ENCODE measurements around the gene FAM131A. TPM values are rescaled to one million over a fixed set of nuclear protein-coding genes. Genes with fewer than 3 reads are reported as not detected.

The FAM131A gene
- total and polyA plus RNA-seq, 2 of the 4 experiments (the other 2 are of a cell fraction) = 10.8 to 19.5 TPM

GRCh38 chr3:184306341-184306972, 30.9 kb upstream of the FAM131A start:
- in situ Hi-C loops (cut with MboI; ENCODE audit: low sequenced_read_pairs) (no loop called here), dilution Hi-C loops (cut with HindIII; ENCODE audit: low sequenced_read_pairs, unreplicated experiment) (no loop called here), intact Hi-C loops (cut with micrococcal nuclease) (no loop called here)
- DNase-seq = no peak
- Histone ChIP-seq H3K4ac (ENCODE audit: low read depth, low read length) (no peak overlapping the region), H3K4me2 (ENCODE audit: low read depth, low read length) (no peak overlapping the region), H4K8ac (ENCODE audit: low read depth in 2 of 2, low read length in 2 of 2) (no peak overlapping the region), H2AK9ac (replicated peaks; ENCODE audit: low read depth, low read length, poor library complexity) (no peak overlapping the region), H2AFZ (replicated peaks; ENCODE audit: low read length, poor library complexity) (no peak overlapping the region), H3K27me3 (ENCODE audit: control insufficient read depth, insufficient read depth, low read length) (no peaks in the 10 kb centered on the region), H3K14ac (replicated peaks; ENCODE audit: low read depth, low read length) (no peak overlapping the region), H3K27ac (ENCODE audit: insufficient read depth, low read length) (no peak overlapping the region), H3K9me1 (ENCODE audit: insufficient read depth, low read length) (no peaks in the 10 kb centered on the region; the same call in 1 of the 2 replicates), H2AK5ac (ENCODE audit: low read depth, low read length) (no peak overlapping the region), H3K18ac (ENCODE audit: low read depth, low read length) (no peak overlapping the region), H3K9ac (ENCODE audit: low read depth, low read length) (no peak overlapping the region), H3K9me3 (ENCODE audit: control insufficient read depth, insufficient read depth, low read length) (no peaks in the 10 kb centered on the region), H2BK15ac (ENCODE audit: low read depth, low read length) (no peak overlapping the region), H3K36me3 (ENCODE audit: control insufficient read depth, insufficient read depth, low read length) (peaks cover 73% of the 10 kb centered on the region), H2BK120ac (ENCODE audit: low read depth, low read length) (no peak overlapping the region), H3K4me3 (ENCODE audit: insufficient read depth, low read depth, low read length) (no peak overlapping the region), H4K20me1 (ENCODE audit: insufficient read depth, low read length) (peaks cover 39% of the 10 kb centered on the region), H4K91ac (ENCODE audit: insufficient read depth, low read depth, low read length) (no peak overlapping the region), H4K5ac (ENCODE audit: low read depth, low read length) (no peak overlapping the region), H3K23ac (ENCODE audit: low read depth, low read length) (no peak overlapping the region), H3K79me1 (ENCODE audit: low read depth in 1 of 2, low read length in 2 of 2) (peaks cover 38 to 41% of the 10 kb centered on the region in 2 experiments), H3K56ac (ENCODE audit: extremely low read depth, insufficient read depth, low read length) (no peak overlapping the region), H2BK20ac (ENCODE audit: low read depth, low read length) (no peak overlapping the region), H2BK5ac (ENCODE audit: low read depth, low read length, poor library complexity, severe bottlenecking) (no peak overlapping the region), H3K4me1 (ENCODE audit: control insufficient read depth, insufficient read depth, low read length) (no peaks in the 10 kb centered on the region)
- BruUV-seq (replicated peaks) = no TSS peak
- ChIA-PET CTCF (no interaction called here), POLR2A (ENCODE audit: unreplicated experiment) (no interaction called here)
- WGBS, 2 experiments (ENCODE audit: extremely low coverage in 2 of 2, insufficient read length in 1 of 2) = no CpG with 5 or more reads among the region's 4 CpGs
- TF ChIP-seq RFX5 (IDR thresholded peaks at IDR 0.05; ENCODE audit: low read depth, low read length) = no peak
- no peak for ATAC-seq (ENCODE audit: low read depth)

Data from IMR-90 (cell line).